H9 (cell line): ENCODE data around the gene FNDC3B. TPM values are rescaled to one million over a fixed set of nuclear protein-coding genes. Genes with fewer than 3 reads are reported as not detected.

ENCODE experiments used
- DNase-seq: peaks from one replicate; pipeline ENCODE4 v3.0.0-alpha.2; 2017
- H2AFZ ChIP-seq: one replicate; pipeline ENCODE4 v1.6.1; 2013; ENCODE audit warnings: mild to moderate bottlenecking, low read length, control low read depth, moderate library complexity
- H2AK5ac ChIP-seq: 2 replicates; pipeline ENCODE4 v1.6.1; 2013; ENCODE audit warnings: low read length, control low read depth, mixed read lengths; ENCODE audit not compliant: insufficient read length
- H2BK120ac ChIP-seq: one replicate; pipeline ENCODE4 v1.6.1; 2013; ENCODE audit warnings: low read depth, mild to moderate bottlenecking, low read length, control low read depth, inconsistent platforms; ENCODE audit not compliant: poor library complexity, severe bottlenecking
- H2BK12ac ChIP-seq: 2 replicates; pipeline ENCODE4 v1.6.1; 2013; ENCODE audit warnings: low read length, control low read depth, mixed read lengths, low read depth; ENCODE audit not compliant: insufficient read length
- H2BK15ac ChIP-seq: 2 replicates; pipeline ENCODE4 v1.6.1; 2013; ENCODE audit warnings: low read depth, low read length, control low read depth
- H2BK20ac ChIP-seq: one replicate; pipeline ENCODE4 v1.6.1; 2013; ENCODE audit warnings: low read depth, mild to moderate bottlenecking, low read length, control low read depth, inconsistent platforms; ENCODE audit not compliant: poor library complexity, severe bottlenecking
- H2BK5ac ChIP-seq: 2 replicates; pipeline ENCODE4 v1.6.1; 2013; ENCODE audit warnings: low read length, control low read depth, mixed read lengths; ENCODE audit not compliant: insufficient read length
- H3K14ac ChIP-seq: 2 replicates; pipeline ENCODE4 v1.6.1; 2013; ENCODE audit warnings: low read length, control low read depth; ENCODE audit not compliant: insufficient read depth
- H3K18ac ChIP-seq: 2 replicates; pipeline ENCODE4 v1.6.1; 2013; ENCODE audit warnings: low read depth, mild to moderate bottlenecking, mixed read lengths, low read length, control low read depth; ENCODE audit not compliant: insufficient read length
- H3K23ac ChIP-seq: 2 replicates; pipeline ENCODE4 v1.6.1; 2013; ENCODE audit warnings: low read length, control low read depth, mixed read lengths, low read depth; ENCODE audit not compliant: insufficient read length
- H3K23me2 ChIP-seq: 2 replicates; pipeline ENCODE4 v1.6.1; 2013; ENCODE audit warnings: low read depth, mild to moderate bottlenecking, mixed read lengths, low read length, control low read depth; ENCODE audit not compliant: insufficient read length, poor library complexity, severe bottlenecking
- H3K27ac ChIP-seq: 2 replicates; pipeline ENCODE4 v1.5.1; 2013; ENCODE audit warnings: low read length, control low read depth, mixed read lengths, low read depth; ENCODE audit not compliant: insufficient read length
- H3K27me3 ChIP-seq: 2 replicates; pipeline ENCODE4 v1.6.1; 2013; ENCODE audit warnings: low read length, control low read depth, inconsistent platforms; ENCODE audit not compliant: insufficient read depth
- H3K4ac ChIP-seq: 2 replicates; pipeline ENCODE4 v1.6.1; 2013; ENCODE audit warnings: low read depth, mild to moderate bottlenecking, control low read depth, inconsistent platforms, low read length, moderate library complexity
- H3K4me1 ChIP-seq: 2 replicates; pipeline ENCODE4 v1.6.1; 2013; ENCODE audit warnings: low read length, control low read depth, inconsistent platforms; ENCODE audit not compliant: insufficient read depth
- H3K4me2 ChIP-seq: 2 replicates; pipeline ENCODE4 v1.6.1; 2013; ENCODE audit warnings: low read length, control low read depth, mixed read lengths; ENCODE audit not compliant: insufficient read length, insufficient read depth
- H3K56ac ChIP-seq: 2 replicates; pipeline ENCODE4 v1.6.1; 2013; ENCODE audit warnings: low read depth, mild to moderate bottlenecking, mixed read lengths, low read length, control low read depth; ENCODE audit not compliant: insufficient read length
- H3K79me1 ChIP-seq: 2 replicates; pipeline ENCODE4 v1.6.1; 2013; ENCODE audit warnings: low read depth, mild to moderate bottlenecking, moderate library complexity, low read length, control low read depth, inconsistent platforms; ENCODE audit not compliant: insufficient read depth, poor library complexity, severe bottlenecking
- H3K79me2 ChIP-seq: 2 replicates; pipeline ENCODE4 v1.6.1; 2013; ENCODE audit warnings: low read length, control low read depth, inconsistent platforms; ENCODE audit not compliant: insufficient read depth
- H3K9ac ChIP-seq: 2 replicates; pipeline ENCODE4 v1.6.1; 2013; ENCODE audit warnings: low read length, control low read depth, mixed read lengths; ENCODE audit not compliant: insufficient read length; ENCODE audit errors: extremely low read depth
- H3K9me3 ChIP-seq: one replicate; pipeline ENCODE4 v1.6.1; 2013; ENCODE audit warnings: low read depth, low read length, inconsistent platforms; ENCODE audit not compliant: control insufficient read depth
- H3T11ph ChIP-seq: one replicate; pipeline ENCODE4 v1.6.1; 2013; ENCODE audit warnings: mild to moderate bottlenecking, low read length, control low read depth, inconsistent platforms
- H4K20me1 ChIP-seq: one replicate; pipeline ENCODE4 v1.6.1; 2013; ENCODE audit not compliant: control insufficient read depth, insufficient read length, insufficient read depth
- H4K5ac ChIP-seq: 2 replicates; pipeline ENCODE4 v1.6.1; 2013; ENCODE audit warnings: low read depth, mild to moderate bottlenecking, mixed read lengths, low read length, control low read depth; ENCODE audit not compliant: insufficient read length
- H4K8ac ChIP-seq: replicated peaks from 2 replicates; pipeline ENCODE4 v1.6.1; 2013; ENCODE audit warnings: low read length, control low read depth, mixed read lengths, low read depth; ENCODE audit not compliant: insufficient read length
- H4K91ac ChIP-seq: 2 replicates; pipeline ENCODE4 v1.6.1; 2013; ENCODE audit warnings: low read depth, mild to moderate bottlenecking, moderate library complexity, mixed read lengths, low read length, control low read depth; ENCODE audit not compliant: insufficient read length
- H3K27ac Mint-ChIP-seq, 3 experiments: 2 replicates in 2 of 3; 3 replicates in 1 of 3; pipeline ENCODE4 v1.8.0; 2020 to 2021; ENCODE audit warnings: mixed read lengths in 3 of 3, mild to moderate bottlenecking in 1 of 3, moderate library complexity in 1 of 3
- H3K27me3 Mint-ChIP-seq: 2 replicates; pipeline ENCODE4 v1.8.0; 2021; ENCODE audit warnings: low read depth, mild to moderate bottlenecking, moderate library complexity, mixed read lengths
- H3K36me3 Mint-ChIP-seq, 3 experiments: 2 replicates in 2 of 3; 3 replicates in 1 of 3; pipeline ENCODE4 v1.8.0; 2020 to 2021; ENCODE audit warnings: low read depth in 3 of 3, mixed read lengths in 3 of 3; ENCODE audit not compliant: insufficient read depth in 1 of 3
- H3K4me1 Mint-ChIP-seq, 2 experiments: 2 replicates each; pipeline ENCODE4 v1.8.0; 2020; ENCODE audit warnings: mixed read lengths in 2 of 2
- H3K4me3 Mint-ChIP-seq, 2 experiments: 2 replicates in 1 of 2; 3 replicates in 1 of 2; pipeline ENCODE4 v1.8.0; 2020 to 2021; ENCODE audit warnings: mild to moderate bottlenecking in 2 of 2, mixed read lengths in 2 of 2, moderate library complexity in 1 of 2
- H3K9me3 Mint-ChIP-seq, 2 experiments: 2 replicates in 1 of 2; 3 replicates in 1 of 2; pipeline ENCODE4 v1.8.0; 2020; ENCODE audit warnings: mild to moderate bottlenecking in 2 of 2, mixed read lengths in 2 of 2, moderate library complexity in 1 of 2
- CTCF ChIP-seq: fragments of 200-600 bp; sonication (generic); conservative IDR thresholded peaks from 3 replicates; pipeline ENCODE4 v1.8.0; 2021; ENCODE audit warnings: antibody characterized with exemption, mild to moderate bottlenecking
- WGBS: extraction: QIAGEN DNeasy Blood & Tissue Kit; methylation state at CpG from one replicate; pipeline ENCODE4 v1.1.7; 2013; ENCODE audit warnings: missing lambda C conversion rate, low lambda C conversion rate, mixed read lengths; ENCODE audit not compliant: insufficient read length; ENCODE audit errors: extremely low coverage; 5-methylcytosine and 5-hydroxymethylcytosine counted together
- total RNA-seq: library from RNA; stranded (reverse); gene quantifications from 2 replicates; pipeline ENCODE4 v1.2.1, GENCODE V29; 2021

Gene FNDC3B
- total RNA-seq, 1 experiment from 2014 or later = 43.8 TPM

GRCh38 chr3:172185907-172186306 is 146.5 kb downstream of the FNDC3B start:
- H3K9me3 Mint-ChIP-seq = no peaks in the 10 kb centered on the region
- Histone ChIP-seq H3K9ac (no peak overlapping the region), H4K5ac (no peak overlapping the region), H3T11ph (no peak overlapping the region), H3K23ac (no peak overlapping the region), H4K20me1 (no peaks in the 10 kb centered on the region), H3K27ac (no peak overlapping the region), H3K79me2 (0 out of 2 replicates have a peak, but pooled peaks cover 3% of the 10 kb centered on the region), H3K9me3 (no peaks in the 10 kb centered on the region), H3K56ac (no peak overlapping the region), H3K18ac (no peak overlapping the region), H2BK5ac (no peak overlapping the region), H2AFZ (no peak overlapping the region), H3K27me3 (no peaks in the 10 kb centered on the region), H2BK12ac (no peak overlapping the region), H2AK5ac (no peak overlapping the region), H3K79me1 (no peaks in the 10 kb centered on the region), H2BK120ac (no peak overlapping the region), H3K14ac (no peak overlapping the region), H2BK20ac (no peak overlapping the region), H2BK15ac (no peak overlapping the region), H3K4me2 (no peak overlapping the region), H3K23me2 (no peaks in the 10 kb centered on the region), H4K91ac (no peak overlapping the region), H3K4ac (no peak overlapping the region), H3K4me1 (no peaks in the 10 kb centered on the region), H4K8ac (no peak overlapping the region)
- no peak for TF ChIP-seq CTCF
- no peak overlapping the region for H3K27ac Mint-ChIP-seq
- DNase-seq = no peak
- H3K36me3 Mint-ChIP-seq = 0 out of 7 replicates have a peak, but pooled peaks cover 0 to under 1% (median 0%) of the 10 kb centered on the region in 3 experiments
- H3K27me3 Mint-ChIP-seq = no peaks in the 10 kb centered on the region
- peaks cover 9 to 27% of the 10 kb centered on the region in 2 experiments for H3K4me1 Mint-ChIP-seq
- no CpG with 5 or more reads among the region's 2 CpGs for WGBS
- H3K4me3 Mint-ChIP-seq = no peak overlapping the region
